HepG2 (cell line): Measurements from ENCODE around the gene AGER. TPM values are rescaled to one million over a fixed set of nuclear protein-coding genes. Genes with fewer than 3 reads are reported as not detected.

Experiments used
- CTCF ChIP-seq: sonication (generic); formaldehyde crosslinking; IDR thresholded peaks from 2 replicates; pipeline ENCODE4 v1.5.0; 2020; ENCODE audit warnings: mild to moderate bottlenecking, missing genetic modification reagents, moderate library complexity
- MXD4 ChIP-seq: IDR thresholded peaks from 2 replicates; pipeline ENCODE4 v1.6.1; 2016; ENCODE audit warnings: mild to moderate bottlenecking, missing biosample characterization, missing genetic modification reagents
- SMAD1 ChIP-seq: sonication (generic); formaldehyde crosslinking; IDR thresholded peaks from 2 replicates; pipeline ENCODE4 v1.4.0; 2020; ENCODE audit warnings: missing genetic modification reagents, low read depth, mild to moderate bottlenecking, borderline replicate concordance
- TAF1 ChIP-seq: sonication (generic); formaldehyde crosslinking; IDR thresholded peaks from 2 replicates; pipeline ENCODE4 v1.4.0; 2020; ENCODE audit warnings: missing genetic modification reagents
- ZNF101 ChIP-seq: sonication (generic); formaldehyde crosslinking; IDR thresholded peaks from 2 replicates; pipeline ENCODE4 v1.4.0; 2020; ENCODE audit warnings: mild to moderate bottlenecking, low read depth, missing genetic modification reagents, borderline replicate concordance
- ZNF484 ChIP-seq: sonication (generic); formaldehyde crosslinking; IDR thresholded peaks from 2 replicates; pipeline ENCODE4 v1.5.1; 2020; ENCODE audit warnings: mild to moderate bottlenecking, low read depth, missing genetic modification reagents, borderline replicate concordance
- polyA plus RNA-seq, 8 experiments: library from polyadenylated mRNA; depleted of rRNA in 3 of 8; stranded (reverse) in 7 of 8; unstranded in 1 of 8; fragments of >200 nt; fragmentation: Illumina TruSeq in 4 of 8; extraction: Trizol in 4 of 8; gene quantifications; 2 replicates each; pipeline versions ENCODE4 v1.2.1 to v1.2.3, GENCODE V29; 2011 to 2016; ENCODE audit warnings: low read depth in 4 of 8, missing spikeins in 1 of 8, mixed read lengths in 1 of 8; ENCODE audit not compliant: insufficient read depth in 1 of 8
- total RNA-seq, 5 experiments: library from RNA; depleted of rRNA; stranded (reverse); fragments of >200 nt; fragmentation: Illumina TruSeq; extraction: Trizol; gene quantifications; 2 replicates each; pipeline ENCODE4 v1.2.3, GENCODE V29; 2016; ENCODE audit warnings: low read depth in 1 of 5
- TF ChIP-seq, protein P1 (sequence below): sonication (generic); formaldehyde crosslinking; IDR thresholded peaks from 2 replicates; pipeline ENCODE4 v1.4.0; 2020; ENCODE audit warnings: mild to moderate bottlenecking, missing genetic modification reagents

Gene AGER
- total and polyA plus RNA-seq, 2 of the 13 experiments (the other 11 are each of a cell fraction or from before 2014, with no cell fraction given): 1.9 to 5.1 TPM

GRCh38 chr6:32182555-32182981, 1.5 kb downstream of the AGER start (continued):
- TF ChIP-seq, protein P1, sequence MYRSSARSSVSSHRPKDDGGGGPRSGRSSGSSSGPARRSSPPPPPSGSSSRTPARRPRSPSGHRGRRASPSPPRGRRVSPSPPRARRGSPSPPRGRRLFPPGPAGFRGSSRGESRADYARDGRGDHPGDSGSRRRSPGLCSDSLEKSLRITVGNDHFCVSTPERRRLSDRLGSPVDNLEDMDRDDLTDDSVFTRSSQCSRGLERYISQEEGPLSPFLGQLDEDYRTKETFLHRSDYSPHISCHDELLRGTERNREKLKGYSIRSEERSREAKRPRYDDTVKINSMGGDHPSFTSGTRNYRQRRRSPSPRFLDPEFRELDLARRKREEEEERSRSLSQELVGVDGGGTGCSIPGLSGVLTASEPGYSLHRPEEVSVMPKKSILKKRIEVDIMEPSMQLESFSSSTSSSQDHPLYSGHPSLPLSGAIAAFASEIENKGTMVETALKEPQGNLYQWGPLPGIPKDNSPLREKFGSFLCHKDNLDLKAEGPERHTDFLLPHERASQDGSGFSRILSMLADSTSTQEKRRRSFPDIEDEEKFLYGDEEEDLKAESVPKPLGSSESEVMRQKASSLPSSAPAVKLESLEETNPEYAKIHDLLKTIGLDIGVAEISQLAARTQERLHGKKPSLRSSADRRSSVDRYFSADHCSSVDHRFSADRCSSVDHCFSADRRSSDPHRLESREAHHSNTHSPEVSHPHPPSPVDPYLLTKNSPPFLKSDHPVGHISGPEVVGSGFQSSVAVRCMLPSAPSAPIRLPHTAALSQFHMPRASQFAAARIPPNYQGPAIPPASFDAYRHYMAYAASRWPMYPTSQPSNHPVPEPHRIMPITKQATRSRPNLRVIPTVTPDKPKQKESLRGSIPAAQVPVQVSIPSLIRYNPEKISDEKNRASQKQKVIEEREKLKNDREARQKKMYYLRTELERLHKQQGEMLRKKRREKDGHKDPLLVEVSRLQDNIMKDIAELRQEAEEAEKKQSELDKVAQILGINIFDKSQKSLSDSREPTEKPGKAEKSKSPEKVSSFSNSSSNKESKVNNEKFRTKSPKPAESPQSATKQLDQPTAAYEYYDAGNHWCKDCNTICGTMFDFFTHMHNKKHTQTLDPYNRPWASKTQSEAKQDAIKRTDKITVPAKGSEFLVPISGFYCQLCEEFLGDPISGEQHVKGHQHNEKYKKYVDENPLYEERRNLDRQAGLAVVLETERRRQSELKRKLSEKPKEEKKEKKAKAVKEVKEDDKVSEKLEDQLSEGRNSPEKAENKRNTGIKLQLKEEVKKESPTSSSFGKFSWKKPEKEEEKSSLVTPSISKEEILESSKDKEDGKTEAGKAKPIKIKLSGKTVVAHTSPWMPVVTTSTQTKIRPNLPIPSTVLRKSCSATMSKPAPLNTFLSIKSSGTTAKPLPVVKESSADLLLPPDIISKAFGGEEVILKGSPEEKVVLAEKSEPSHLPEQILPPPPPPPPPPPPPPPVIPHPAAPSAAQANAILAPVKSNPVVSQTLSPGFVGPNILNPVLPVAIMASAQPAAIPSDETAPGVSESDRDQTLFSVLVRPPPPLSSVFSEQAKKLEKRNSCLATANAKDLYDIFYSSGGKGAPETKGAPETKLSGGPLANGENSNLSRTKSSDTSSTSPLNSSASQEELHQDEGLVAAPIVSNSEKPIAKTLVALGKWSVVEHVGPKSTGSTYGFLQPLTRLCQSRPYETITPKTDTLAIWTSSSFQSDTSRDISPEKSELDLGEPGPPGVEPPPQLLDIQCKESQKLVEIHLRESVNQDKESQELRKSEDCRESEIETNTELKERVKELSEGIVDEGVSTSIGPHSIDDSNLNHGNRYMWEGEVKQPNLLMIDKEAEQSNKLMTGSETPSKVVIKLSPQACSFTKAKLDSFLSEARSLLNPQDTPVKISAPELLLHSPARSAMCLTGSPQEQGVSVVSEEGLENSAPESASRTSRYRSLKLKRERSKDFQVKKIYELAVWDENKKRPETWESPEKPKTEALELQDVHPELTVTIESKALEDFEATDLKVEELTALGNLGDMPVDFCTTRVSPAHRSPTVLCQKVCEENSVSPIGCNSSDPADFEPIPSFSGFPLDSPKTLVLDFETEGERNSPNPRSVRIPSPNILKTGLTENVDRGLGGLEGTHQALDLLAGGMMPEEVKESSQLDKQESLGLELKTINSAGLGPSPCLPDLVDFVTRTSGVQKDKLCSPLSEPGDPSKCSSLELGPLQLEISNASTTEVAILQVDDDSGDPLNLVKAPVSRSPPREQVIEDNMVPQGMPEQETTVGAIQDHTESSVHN (CRISPR knock-in tag): no peak
- no peak for TF ChIP-seq ZNF484 (CRISPR knock-in tag)
- peak; percentile 13; the same call in 1 of the 2 replicates for TF ChIP-seq CTCF
- TF ChIP-seq SMAD1 (CRISPR knock-in tag): no peak
- TF ChIP-seq MXD4 (CRISPR knock-in tag): no peak
- no peak for TF ChIP-seq ZNF101 (CRISPR knock-in tag)
- TF ChIP-seq TAF1: 0 out of 2 replicates have a peak, but pooled peaks have one; percentile 15
